HG02943 (cell line): ENCODE data around the gene KCNK18.
A peak's percentile ranks its signal among the peaks of the same experiment; 100 is the strongest.

Experiments
- ATAC-seq: cut with Tn5 transposase; IDR thresholded peaks from one replicate; pipeline ENCODE4 v1.9.1; 2021; ENCODE audit warnings: mild to moderate bottlenecking, low read depth, moderate library complexity; ENCODE audit not compliant: unreplicated experiment

Gene KCNK18

DNA sequence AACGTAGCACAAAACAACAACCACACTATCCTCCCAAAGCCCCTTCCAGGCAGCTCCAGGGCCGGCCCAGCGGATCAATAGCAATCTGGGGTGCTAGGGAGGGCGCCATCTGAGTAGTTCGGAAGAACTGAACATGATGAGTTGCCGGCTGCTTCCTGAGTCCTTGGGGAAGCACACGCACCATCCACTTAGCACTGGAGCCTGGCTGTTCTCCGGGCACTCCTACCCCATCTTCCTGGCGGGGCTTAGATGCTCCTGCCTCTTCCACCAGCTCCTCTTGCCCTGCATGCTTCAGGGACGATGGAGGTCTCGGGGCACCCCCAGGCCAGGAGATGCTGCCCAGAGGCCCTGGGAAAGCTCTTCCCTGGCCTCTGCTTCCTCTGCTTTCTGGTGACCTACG, at the start of gene KCNK18:
KCNK18 (plus strand) TSS at position 301 of the 400 bp plus-strand sequence; CDS start at position 301, 0 bp downstream.
- ATAC-seq: no peak

DNA sequence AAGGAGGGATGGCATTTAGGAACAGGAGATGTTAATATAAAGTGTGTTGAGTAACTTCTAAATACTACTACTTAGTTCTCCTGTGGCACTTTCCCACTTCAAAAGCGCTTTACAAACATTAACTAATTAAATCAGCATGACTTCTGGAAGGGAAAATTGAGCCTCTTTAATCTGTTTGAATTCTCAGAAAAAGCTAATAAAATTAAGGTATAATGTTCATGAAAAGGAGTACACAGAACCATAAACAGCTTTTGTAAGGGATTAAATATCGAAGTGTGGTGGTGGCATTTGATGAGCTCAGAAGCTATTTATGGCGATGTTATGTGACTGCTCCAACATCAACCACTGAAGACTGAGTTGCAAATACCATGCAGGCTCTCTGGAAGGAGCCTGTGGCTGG, 49.0 kb upstream of the KCNK18 start:
- no peak for ATAC-seq

DNA sequence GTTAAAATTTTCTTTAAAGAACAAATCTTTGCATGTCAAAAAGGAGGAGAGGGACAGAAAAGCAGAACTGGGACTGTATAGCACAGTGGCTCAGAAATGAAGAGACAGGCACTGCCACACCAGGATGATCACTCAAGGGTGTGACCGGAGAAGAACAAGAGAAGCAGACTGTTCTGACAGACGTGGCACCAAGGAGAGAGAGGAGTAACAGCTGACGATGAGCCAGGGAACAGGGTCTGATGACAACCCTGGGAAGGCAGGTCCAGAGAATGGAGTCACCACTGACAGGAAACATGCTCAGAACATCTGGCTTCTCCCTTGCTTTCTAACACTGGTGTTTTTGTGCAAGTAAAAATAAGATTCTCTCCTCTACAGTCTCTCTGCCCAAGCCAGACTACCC, 44.6 kb upstream of the KCNK18 start:
- ATAC-seq: no peak

DNA sequence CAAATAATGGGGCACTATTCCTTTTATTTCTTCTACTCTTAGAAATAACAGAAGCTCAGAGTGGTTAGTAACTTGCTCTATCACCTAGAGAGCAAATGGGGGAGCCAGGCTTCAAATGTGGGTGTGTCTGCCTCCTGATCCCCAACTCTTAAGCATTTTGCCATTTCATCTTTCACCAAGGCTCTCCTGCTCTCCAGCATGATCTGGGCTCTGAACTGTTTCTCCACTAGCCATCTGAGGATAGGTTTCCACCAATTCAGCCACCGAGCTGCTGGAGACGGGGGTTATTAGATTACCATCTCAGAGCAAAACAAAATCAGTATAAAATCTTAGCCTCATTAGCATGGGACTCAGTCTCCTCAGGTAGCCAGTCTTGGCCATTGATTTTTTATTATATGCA, 39.0 kb upstream of the KCNK18 start:
- ATAC-seq: no peak

DNA sequence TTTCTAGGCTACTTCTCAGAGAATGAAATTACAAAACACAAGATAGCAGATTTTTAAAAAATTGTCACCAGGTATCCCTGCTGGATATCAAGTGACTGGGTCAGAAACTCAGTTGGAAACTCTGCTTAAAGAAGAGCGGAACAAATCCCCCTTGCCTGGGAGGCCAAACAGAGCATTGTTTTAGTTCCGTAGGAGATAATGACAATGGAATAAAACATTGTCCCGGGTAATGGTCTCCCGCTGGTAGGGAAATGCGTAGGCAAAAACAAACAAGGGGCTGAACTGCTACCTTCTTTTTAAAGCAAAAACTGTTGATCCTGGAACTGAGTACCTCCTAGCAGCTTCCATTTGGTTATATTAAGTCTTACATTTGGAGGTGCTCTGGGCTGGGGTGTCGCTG, 37.9 kb upstream of the KCNK18 start:
- no peak for ATAC-seq

DNA sequence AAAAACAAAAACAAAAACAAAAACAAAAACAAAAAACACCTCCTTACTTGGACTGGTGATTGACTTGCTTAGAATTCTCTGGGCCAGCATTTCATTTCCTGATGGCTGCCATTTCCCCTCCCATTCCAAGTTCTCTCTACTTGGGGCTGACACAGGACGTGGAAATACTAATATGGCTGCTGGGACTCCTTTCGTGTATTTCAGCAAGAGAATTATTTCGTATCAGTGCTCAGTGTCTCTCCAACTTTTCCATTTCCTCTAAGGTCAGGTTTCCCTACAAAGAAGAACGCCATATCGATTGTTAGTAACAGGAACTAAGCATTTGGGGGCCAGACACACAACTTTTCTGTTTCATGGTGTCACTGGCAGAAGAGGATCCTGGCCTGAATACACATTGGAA, 36.7 kb upstream of the KCNK18 start:
- no peak for ATAC-seq

DNA sequence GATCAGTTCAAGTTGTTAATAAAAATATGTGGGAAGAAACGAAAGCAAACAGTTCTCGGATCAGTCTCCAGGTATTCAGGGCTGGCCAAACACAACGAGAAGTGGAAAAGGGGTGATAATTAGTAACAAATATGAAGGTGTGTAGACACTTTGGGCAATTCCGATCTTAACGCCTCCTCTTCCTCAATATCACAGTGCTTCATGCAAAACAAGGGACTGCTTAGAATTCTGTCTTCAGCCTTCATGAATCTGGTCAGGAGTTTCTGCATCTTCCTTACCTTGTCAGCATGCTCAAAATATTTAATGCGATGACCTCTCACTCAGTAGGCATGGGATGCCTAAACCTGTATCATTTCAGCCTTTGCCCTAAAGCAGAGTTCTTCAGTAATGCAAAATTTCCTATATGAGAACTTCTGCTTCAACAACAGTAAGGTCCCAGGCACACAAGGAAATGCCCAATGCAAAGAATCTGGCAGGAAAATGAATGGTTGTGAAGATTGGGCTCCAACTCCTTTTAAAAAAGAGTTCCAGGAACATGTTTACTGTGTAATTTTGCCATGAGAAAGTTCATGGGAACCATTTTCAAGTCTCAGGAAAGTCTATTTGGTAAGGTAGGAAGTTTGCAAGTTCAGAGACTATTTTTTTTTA, 35.8 kb upstream of the KCNK18 start:
- no peak for ATAC-seq

DNA sequence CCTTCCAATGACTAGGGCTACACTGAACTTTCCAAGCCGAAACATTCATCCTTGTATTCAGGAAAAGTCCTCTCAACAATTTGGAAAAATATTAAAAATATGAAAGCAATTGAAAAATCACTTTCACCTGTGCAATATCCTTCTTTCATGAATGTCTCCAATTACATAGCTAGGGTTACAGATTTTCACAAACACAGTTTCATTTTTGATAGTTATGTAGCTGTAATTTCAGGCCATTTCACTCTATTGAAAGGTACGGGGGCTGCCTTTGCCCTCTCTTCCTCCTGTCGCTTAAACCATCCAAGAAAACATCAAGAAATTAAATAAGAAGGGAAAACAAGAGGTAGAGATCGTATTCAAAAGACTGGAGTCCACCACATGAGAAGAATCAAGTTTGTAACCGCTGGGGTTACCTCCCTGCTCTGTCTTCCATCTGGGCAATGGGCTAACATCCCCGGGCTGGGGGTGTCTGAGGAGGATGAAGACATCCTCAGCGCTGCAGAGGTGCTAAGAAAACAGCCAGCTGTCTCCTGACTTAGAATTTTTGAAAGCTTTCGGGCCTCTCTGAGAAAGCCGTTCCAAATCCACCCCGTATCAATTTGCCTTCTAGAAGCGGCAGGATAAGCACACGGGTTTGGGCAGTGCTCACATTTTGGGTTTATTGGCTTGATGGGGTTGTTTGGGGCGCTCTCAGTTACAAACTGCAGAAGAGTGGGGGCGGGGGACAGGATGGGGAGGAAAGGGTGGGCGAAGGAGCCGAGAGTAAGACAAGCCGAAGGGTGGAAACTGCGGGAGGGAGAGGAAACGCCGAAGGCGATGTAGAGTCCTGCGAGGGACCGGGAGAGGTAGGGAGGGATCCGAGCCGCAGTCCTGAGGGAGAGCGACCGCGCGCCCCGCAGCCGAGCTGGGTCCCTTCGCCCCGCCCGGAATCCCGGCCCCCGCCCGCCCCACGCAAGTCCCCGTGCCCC, 34.9 kb upstream of the KCNK18 start:
- no peak for ATAC-seq

DNA sequence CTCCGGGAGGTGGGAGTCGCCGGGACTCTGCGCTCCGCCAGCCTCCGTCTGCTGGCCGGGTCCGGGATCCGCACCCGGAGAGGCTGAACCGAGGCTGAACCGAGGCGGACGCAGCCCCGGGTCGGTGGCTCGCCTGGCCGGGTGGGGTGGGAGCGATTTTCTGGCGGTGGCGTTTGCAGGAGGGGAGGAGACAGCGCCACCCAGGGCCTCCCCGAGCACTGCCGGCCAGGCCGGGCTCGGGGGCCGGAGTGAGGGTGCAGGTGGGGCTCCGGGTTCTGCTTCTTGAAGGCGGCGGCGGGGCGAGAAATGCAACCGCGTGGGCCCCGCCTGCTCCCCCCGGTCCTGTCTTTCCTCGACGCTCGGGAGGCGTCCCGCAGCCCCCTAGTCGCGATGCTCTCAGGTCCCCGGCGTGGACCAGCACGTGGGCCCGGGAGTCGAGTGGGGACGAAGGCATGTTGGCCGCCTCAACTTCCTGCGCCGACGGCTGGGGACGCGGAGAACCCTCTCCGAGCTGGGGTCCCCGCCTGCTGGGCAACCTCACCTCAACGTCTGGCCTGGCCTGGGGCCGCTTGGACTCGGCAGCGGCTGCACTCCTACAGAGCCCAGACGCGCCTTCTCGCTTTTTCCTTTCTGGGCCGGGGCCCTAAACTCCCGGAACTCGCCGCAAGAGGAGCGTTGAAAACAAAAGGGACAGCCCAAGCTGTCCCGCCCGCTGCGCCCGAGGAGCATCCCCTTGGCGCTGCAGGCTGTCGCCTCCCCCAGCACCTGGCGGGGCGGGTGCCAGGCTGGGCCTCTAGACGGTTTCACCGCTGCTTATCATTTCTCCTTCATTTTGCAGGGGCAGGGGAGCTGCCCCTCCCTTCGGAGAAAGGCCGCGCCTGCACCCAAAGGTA, 34.0 kb upstream of the KCNK18 start:
- no peak for ATAC-seq

DNA sequence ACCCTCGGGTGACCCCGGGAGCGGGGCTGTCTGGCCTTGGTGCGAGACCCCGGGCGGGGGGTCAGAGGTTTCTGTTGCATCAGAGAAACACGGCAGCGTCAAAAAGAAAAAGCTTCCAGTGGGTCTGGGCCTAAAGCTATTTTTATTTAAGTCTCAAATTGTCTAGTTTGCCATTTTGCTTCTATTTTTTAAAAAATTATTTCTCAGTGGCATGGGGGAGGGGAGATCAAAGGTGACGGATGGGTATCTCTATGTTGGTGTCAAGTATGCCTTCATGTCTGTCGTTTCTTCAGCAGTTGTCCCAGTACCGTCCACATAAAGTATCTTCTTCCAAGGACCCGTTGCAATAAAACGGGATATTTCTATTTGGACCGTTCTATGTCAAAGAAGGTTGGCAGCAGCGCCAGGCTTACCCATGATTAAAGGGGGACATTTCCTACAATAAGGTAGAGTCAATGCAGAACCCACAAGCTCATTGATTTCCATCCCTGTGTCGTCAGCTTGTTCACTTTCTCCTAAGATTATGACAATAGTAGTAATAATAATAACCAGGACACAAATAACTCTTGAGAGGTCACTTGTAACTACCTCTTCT, 33.2 kb upstream of the KCNK18 start:
- ATAC-seq: no peak

DNA sequence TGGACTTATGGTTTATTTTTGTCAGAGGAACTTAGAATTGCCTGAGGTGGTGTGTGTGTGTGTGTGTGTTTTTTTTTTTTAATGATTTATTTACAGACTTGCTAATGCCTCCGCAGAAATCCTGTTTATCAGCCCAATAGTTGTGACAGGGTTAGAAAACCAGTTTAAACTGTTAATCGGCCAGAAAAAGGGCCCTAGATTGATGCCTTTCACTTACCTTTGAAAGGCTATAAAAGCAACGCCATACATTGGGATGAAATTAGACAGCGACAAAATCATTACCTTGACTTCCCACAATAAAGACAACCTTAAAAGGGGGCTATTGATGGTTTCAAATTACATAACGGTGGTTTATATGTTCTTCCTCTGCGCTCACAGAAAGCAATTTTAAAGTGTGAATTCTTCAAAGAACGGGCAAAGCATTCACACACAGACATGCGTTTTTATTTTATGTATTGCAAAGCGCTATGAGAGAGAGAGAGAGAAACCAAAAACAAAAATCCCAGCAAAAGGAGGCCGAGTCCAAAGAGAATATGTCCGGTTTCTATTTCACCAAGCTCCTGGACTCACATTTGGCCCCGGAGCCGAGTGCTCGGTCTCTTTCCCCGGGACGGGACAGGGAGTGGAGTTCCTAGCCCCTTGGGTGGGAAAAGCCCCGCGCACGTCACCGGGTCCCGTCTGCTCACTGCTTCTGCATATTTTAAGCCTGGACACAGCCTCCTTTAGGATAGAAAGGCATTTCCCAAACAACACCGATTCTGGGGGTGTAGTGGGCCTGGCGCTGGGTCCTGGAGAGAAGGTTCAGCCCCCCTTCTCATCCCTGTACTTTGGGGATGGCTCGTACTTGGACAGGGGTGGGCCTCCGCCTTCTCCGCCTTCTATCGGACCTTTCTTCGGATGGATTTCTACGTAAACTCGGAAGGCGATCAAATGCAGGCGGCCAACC, 32.4 kb upstream of the KCNK18 start:
- no peak for ATAC-seq

DNA sequence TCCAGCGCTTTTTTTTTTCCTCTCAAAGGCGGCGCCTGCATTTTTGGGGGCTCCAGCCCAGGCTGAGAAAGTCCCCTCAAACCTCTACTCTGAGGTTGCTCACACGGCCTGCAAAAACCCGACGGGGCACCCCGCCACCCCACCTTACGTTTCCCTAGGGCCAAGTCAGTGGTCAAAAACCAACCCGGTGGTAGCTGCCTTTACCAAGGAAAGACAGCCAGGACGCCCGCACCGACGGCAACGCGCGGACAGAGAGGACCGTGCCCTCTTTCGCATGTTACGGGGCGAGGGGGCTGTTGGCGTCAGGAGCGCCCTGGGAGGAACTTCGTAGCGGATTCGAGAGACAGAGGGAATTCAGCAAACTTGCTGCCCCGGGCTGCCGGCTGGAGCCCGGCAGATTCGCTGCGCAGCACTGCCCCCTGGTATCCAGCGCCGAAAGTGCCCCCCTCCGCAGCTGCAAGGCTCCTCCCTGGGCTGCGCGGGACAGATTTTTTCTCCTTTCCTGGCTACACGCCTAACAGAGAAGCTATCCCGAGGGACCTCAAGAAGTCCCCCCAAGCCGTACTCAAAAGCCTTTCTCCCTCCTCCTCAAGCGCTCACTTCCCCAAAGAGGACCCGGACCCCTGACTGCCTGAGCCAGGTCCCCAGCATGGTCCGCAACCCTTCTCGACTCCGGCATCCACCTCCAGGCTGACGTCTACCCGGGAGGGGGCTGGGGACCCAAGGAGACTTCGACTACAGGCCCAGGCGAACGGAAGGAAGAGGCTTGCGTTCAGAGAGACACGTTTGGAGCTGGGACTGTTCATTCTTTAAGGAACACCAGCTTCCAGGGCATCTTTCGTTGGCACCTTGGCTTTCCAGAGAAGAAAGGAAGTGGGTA, 31.5 kb upstream of the KCNK18 start:
- ATAC-seq: no peak

DNA sequence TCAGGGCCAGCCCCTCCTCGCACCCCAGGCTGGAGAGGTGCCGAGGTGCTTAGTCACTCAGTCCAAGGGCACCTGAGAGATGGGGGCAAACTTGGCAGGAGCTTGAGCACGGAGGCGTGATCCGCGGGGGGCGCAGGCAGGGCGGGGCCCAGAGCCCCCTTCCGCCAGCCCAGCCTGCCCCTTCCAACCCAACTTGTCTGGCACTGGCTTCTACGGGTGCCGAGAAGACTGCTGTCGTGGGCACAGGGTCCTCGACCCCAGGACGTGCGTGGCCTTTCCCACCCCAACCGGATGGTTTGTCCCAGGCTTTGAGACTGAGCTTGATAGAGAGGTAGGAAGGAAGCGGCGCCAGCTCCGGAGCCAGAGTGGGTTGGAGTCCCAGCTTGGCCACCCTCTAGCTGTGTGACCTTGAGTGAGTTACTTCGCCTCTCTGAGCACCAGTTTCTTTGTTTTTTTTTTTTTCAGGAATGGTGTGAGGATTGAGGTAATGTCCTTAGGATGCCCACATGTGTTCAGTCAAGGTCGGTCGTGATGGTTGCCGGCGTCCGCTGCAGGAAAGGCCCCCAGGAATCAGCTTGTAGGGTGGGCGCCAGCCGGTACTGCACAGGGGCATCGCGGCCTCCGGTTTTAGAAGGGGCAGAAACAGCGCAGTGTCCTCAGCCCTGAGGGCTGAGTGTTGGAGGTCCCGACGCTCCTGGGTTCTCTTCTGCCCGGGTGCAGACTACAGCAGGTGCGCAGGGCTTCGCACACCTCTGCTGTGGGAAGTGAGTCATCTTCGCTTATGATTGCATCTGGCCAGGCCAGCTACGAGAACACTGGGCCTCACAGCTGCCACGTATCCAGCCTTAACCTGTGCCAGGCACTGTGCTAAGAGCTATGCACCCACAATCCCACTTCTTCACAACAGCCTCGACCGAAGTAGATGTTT, 30.6 kb upstream of the KCNK18 start:
- ATAC-seq: no peak

DNA sequence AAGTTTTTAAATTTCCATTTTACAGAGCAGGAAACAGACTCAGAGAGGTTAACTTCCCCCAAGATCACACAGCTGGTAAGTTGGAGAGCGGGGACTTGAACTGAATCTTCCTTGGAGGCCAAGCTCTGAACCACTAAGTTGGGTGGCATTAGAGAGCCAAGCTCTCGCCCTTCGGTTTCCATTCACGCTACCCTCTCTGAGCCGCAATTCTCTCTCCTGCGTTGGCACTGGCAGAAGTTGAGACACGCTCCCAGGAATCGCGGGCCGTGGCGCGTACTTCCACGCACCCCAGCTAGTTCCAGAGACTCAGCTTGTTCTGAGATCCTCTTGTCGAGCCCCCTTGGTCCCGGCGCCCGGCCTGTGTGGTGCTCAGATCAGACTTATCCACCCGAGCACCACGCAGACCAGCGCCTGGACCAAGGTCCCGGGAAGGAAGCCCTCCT, 29.9 kb upstream of the KCNK18 start:
- ATAC-seq: no peak

DNA sequence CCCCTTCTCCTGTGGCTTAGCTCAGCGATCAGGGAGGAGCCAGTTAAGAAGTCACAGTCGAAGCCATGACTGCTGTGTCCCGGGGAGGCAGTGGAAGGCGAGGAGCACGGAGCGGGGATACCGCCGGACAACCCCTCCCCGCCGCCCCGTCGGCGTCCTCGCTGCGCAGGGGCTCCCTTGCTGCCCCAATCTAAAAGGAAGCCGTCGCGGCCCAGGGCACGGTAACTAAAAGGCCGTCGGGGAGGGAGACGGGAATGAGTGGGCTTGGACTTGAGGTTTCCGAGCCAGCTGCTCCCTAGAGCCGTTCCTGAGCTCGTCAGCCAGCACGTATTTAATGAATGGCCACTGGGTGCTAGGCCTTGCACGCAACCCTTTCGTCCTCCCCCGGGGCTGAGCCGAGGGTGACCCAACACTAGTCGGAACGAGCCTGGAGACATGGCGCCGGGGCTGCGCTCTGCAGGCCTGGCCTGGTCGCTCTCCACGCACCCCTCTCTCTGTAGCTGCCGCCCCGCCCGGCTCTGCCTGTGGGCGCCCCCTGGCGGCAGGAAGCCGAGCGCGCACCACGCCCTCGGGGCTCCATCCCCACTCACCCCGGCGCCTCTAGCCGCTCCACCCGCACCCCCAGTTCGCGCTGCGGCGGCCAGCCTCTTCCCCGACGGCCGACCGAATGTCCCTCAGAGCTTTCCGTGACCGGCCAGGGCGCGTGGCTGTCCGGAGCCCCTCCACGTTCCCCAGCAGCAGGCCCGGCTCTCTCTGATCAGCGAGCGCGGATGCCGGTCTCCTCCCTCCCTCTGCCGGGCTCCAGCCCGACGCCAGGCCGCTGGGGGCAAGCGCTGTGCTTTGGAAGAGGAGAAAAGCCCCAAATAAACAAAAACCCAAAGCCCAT, 29.3 kb upstream of the KCNK18 start:
- peak; percentile 78 for ATAC-seq

DNA sequence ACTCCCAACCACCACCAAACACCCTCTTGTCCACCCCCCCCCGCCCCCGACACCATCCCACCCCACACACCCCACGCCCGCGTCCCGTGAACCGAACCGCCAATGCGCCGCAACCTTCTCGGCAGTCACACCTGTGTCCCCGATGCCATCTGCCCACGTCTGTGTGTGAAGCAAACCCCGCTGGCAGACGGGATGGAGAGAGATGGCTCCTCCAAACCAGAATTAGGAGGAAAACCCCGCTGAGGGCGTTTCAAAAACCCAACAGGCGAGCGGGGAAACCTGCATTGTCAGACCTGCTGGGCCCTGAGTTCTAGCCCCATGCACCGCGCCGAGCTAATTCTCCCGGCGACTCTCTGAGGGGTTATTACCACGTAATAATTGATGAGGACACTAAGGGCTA, 28.6 kb upstream of the KCNK18 start:
- no peak for ATAC-seq
